ENCODE results near the gene NID1.

The NID1 gene

DNA sequence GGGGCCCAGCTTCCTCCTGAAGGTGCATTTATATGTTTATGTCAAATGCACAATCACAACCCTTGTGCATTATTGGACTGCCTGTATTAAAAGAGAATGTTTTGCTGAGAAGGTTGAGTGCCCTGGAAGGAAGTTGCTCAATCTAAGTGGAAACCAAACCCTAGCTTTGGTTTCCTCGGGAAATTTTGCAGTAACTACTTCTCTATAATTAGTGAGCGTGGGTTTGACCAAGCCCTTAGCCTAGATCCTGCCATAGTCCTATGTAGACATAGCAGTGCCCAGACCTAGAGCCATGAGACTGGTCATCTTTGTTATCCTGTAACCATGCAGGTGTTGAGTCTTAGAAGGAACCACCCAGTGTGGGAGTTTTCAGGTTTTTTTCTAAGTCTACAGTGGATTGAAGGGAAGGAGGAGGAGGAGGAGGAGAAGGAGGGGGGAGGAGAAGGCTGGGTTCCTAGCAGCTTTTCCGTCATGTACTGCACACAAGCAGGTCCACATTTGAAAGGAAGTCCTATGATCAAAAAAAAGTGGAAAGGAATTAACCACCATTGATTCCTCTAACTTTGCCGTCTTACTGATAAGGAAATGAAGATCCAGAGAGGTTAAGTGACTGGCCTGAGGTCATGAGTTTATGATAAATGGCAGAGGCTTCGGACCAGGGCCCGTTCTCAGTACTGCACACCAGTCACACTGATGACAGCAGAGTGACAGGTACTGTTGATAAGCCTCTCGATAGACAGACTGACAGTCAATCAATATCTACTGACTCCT, 126.0 kb downstream of the NID1 start:
- Histone ChIP-seq H3K4me3 (ENCODE audit: low read depth, low read length) (no peak overlapping the region), H3K27ac (no peak overlapping the region), H3K36me3 (replicated peaks) (no peaks in the 10 kb centered on the region), H3K27me3 (replicated peaks) (no peaks in the 10 kb centered on the region)
- no peak for DNase-seq
- TF ChIP-seq CTCF (IDR thresholded peaks at IDR 0.05; ENCODE audit: low read depth, low read length, missing control alignments), result no peak
- in situ Hi-C loops (cut with HindIII; ENCODE audit: low pct_ligation_motif_present, low sequenced_read_pairs), result no loop called here

DNA sequence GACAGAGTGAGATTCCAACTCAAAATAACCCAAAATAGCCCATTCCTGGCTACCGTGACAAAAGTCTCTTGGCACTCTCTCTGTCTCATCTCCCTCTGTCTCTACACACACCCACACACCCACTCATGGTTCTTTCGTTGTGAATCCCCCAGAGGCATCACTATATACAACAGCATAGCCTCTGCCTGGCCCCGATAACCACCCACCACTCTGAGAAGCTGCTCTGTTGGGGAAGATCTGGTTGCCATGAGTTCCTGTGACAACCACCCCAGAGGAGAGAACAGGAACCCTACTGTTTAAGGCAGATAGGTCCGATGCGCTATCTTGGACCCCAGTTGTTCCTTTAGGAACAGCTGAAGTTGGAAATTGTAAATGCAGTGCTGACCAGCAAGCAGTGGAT, 127.8 kb downstream of the NID1 start:
- in situ Hi-C loops (cut with HindIII; ENCODE audit: low pct_ligation_motif_present, low sequenced_read_pairs), result no loop called here
- Histone ChIP-seq H3K36me3 (replicated peaks) (no peaks in the 10 kb centered on the region), H3K27ac (no peak overlapping the region), H3K27me3 (replicated peaks) (no peaks in the 10 kb centered on the region), H3K4me3 (ENCODE audit: low read depth, low read length) (no peak overlapping the region)
- no peak for DNase-seq
- TF ChIP-seq CTCF (IDR thresholded peaks at IDR 0.05; ENCODE audit: low read depth, low read length, missing control alignments), result no peak

- no peak for DNase-seq
- in situ Hi-C loops (cut with HindIII; ENCODE audit: low pct_ligation_motif_present, low sequenced_read_pairs), result no loop called here
- no peak for TF ChIP-seq CTCF (IDR thresholded peaks at IDR 0.05; ENCODE audit: low read depth, low read length, missing control alignments)
- Histone ChIP-seq H3K36me3 (replicated peaks) (no peaks in the 10 kb centered on the region), H3K27me3 (replicated peaks) (no peaks in the 10 kb centered on the region), H3K27ac (no peak overlapping the region), H3K4me3 (ENCODE audit: low read depth, low read length) (no peak overlapping the region)
Measured at GRCh38 chr1:235935235-235936225, 129.4 kb downstream of the NID1 start.

DNA sequence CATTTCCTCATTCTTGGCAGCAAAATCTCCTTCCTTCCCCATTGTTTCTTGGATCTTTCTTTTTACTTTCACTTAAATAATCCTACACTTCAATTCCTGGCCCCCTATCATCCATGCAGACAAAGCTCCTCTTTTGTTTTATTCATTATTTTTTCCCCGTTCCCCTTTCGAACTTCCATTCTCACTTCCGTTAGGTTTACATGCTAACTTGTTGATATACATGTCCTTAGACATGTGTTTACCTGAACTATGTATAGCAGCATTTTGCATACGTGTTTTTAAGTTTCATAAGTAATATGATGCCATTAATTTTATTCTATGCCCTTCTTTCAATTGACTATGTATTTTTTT, 131.1 kb downstream of the NID1 start:
- no peak overlapping the region for H3K27ac ChIP-seq

More for the DNA sequence above, 131.1 kb downstream of the NID1 start:
- H3K27me3 ChIP-seq (replicated peaks), result no peaks in the 10 kb centered on the region
- no peak for TF ChIP-seq CTCF (IDR thresholded peaks at IDR 0.05; ENCODE audit: low read depth, low read length, missing control alignments)
- in situ Hi-C loops (cut with HindIII; ENCODE audit: low pct_ligation_motif_present, low sequenced_read_pairs), result no loop called here
- DNase-seq, result no peak
- no peak overlapping the region for H3K4me3 ChIP-seq (ENCODE audit: low read depth, low read length)
- no peaks in the 10 kb centered on the region for H3K36me3 ChIP-seq (replicated peaks)

Data from brain microvascular endothelial cell (primary cell).